ENCODE results near the gene HAGHL. TPM values are rescaled to one million over a fixed set of nuclear protein-coding genes. Genes with fewer than 3 reads are reported as not detected.

Gene HAGHL
- total and polyA plus RNA-seq, 2 experiments from 2014 or later: 21.6 to 35.3 TPM

GRCh38 chr16:725463-726187, 1.3 kb upstream of the HAGHL start (continued):
- TF ChIP-seq ETS1 (IDR thresholded peaks at IDR 0.05) (no peak), ZNF114 (CRISPR knock-in tag; IDR thresholded peaks at IDR 0.05) (no peak), EZH2 (IDR thresholded peaks at IDR 0.05; ENCODE audit: low read depth, unreplicated experiment) (no peak), EZH2phosphoT487 (IDR thresholded peaks at IDR 0.05; ENCODE audit: unreplicated experiment) (no peak)

GRCh38 chr16:726188-726437, 793 bp upstream of the HAGHL start:
- Histone ChIP-seq H3K4me3 (peak overlapping the region; percentile 71), H3K27me3 (ENCODE audit: insufficient read depth) (peaks cover 14% of the 10 kb centered on the region; the same call in 1 of the 2 replicates), H2AFZ (peak overlapping the region; percentile 80; the same call in 1 of the 2 replicates), H3K27ac (ENCODE audit: low read depth) (no peak overlapping the region), H3K79me2 (replicated peaks; ENCODE audit: insufficient read depth) (no peaks in the 10 kb centered on the region), H3K9me2 (ENCODE audit: insufficient read depth) (no peaks in the 10 kb centered on the region), H3F3A (replicated peaks; ENCODE audit: low read depth) (peaks cover 12% of the 10 kb centered on the region), H3K4me2 (peak overlapping the region; percentile 87), H3K4me1 (ENCODE audit: insufficient read depth) (no peaks in the 10 kb centered on the region), H4K20me1 (replicated peaks; ENCODE audit: insufficient read depth) (no peaks in the 10 kb centered on the region), H3K36me3 (ENCODE audit: insufficient read depth) (no peaks in the 10 kb centered on the region)
- H3K4me1 Mint-ChIP-seq: no peaks in the 10 kb centered on the region
- TF ChIP-seq EZH2phosphoT487 (IDR thresholded peaks at IDR 0.05; ENCODE audit: unreplicated experiment) (no peak), STAT1 (IDR thresholded peaks at IDR 0.05; ENCODE audit: unreplicated experiment) (no peak), EZH2 (IDR thresholded peaks at IDR 0.05; ENCODE audit: low read depth, unreplicated experiment) (no peak), CTCF (conservative IDR thresholded peaks at IDR 0.05; ENCODE audit: low read depth in 2 of 2) (no peak), REST (IDR thresholded peaks at IDR 0.05; ENCODE audit: unreplicated experiment) (no peak), JUNB (IDR thresholded peaks at IDR 0.05; ENCODE audit: unreplicated experiment) (no peak), POLR2AphosphoS5 (IDR thresholded peaks at IDR 0.05; ENCODE audit: low read depth) (no peak), CREB1 (CRISPR knock-in tag; IDR thresholded peaks at IDR 0.05; ENCODE audit: low read depth) (no peak)
- ATAC-seq: no peak
- H3K4me3 Mint-ChIP-seq: peak overlapping the region; percentile 67; the same call in 1 of the 3 replicates
- DNase-seq (ENCODE audit: low spot score): no peak
- H3K27ac Mint-ChIP-seq: no peak overlapping the region
- peaks cover 18% of the 10 kb centered on the region for H3K27me3 Mint-ChIP-seq (ENCODE audit: insufficient read depth, low read depth, poor library complexity)
- H3K9me3 Mint-ChIP-seq: no peaks in the 10 kb centered on the region
- H3K36me3 Mint-ChIP-seq (ENCODE audit: low read depth): no peaks in the 10 kb centered on the region
